Left ventricle myocardium inferior (tissue), 1 donor: ENCODE data around the gene SFXN5. TPM values are rescaled to one million over a fixed set of nuclear protein-coding genes. Genes with fewer than 3 reads are reported as not detected.

Experiments used
- DNase-seq: peaks from one replicate; pipeline ENCODE4 v3.0.0-alpha.2; 2020
- H3K27ac ChIP-seq: fragments of 200-600 bp; replicated peaks from 2 replicates; pipeline ENCODE4 v1.8.0; 2021
- H3K27me3 ChIP-seq: fragments of 200-600 bp; 2 replicates; pipeline ENCODE4 v1.8.0; 2021; ENCODE audit warnings: low read depth
- H3K36me3 ChIP-seq: fragments of 200-600 bp; 2 replicates; pipeline ENCODE4 v1.8.0; 2021
- H3K4me1 ChIP-seq: fragments of 200-600 bp; 2 replicates; pipeline ENCODE4 v1.8.0; 2021
- H3K4me3 ChIP-seq: fragments of 200-600 bp; 2 replicates; pipeline ENCODE4 v1.8.0; 2021; ENCODE audit warnings: mild to moderate bottlenecking, moderate library complexity
- H3K9me3 ChIP-seq: fragments of 200-600 bp; replicated peaks from 2 replicates; pipeline ENCODE4 v1.8.0; 2021
- CTCF ChIP-seq: fragments of 200-600 bp; IDR thresholded peaks from 2 replicates; pipeline ENCODE4 v1.8.0; 2021; ENCODE audit warnings: antibody characterized with exemption, mild to moderate bottlenecking, borderline replicate concordance
- intact Hi-C: fragments of 100-400 bp; cut with micrococcal nuclease; formaldehyde crosslinking; loops from one replicate; pipeline ENCODE4 v1.11.0; 2022
- total RNA-seq: library from RNA; stranded (reverse); fragmentation: NEBNext Ultra II Directional; extraction: Animal tissue kit (Norgen Biotek cat#: 25700); gene quantifications from one replicate; pipeline ENCODE4 v1.2.1, GENCODE V29; 2021
- donor health status: DM: no; HTN: yes; CAD: no; lungs with severe emphysema.

The SFXN5 gene
- total RNA-seq, 1 donor from 2014 or later = 9.9 TPM

DNA sequence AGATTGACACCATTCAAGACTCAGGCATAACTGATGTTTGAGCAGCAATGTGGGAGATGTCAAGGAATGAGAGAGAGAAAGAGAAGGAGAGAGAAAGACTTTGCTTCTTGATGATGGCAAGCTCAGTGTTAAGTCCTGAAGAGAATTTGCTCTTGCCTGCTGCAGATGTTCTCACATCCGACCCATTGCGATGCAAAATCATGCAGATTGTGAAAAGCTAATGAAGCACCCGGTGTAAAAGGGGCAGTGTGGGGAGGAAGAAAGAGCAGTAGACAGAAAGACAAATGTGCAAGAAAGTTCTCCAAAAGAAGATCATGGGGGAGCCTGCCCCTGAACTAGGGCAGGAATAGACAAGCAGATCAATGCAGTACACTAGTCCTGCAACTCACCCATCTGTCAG is 96.5 kb downstream of the SFXN5 start:
- Histone ChIP-seq H3K4me3 (no peak overlapping the region), H3K9me3 (no peaks in the 10 kb centered on the region), H3K27ac (no peak overlapping the region), H3K4me1 (peaks cover 19% of the 10 kb centered on the region), H3K36me3 (peaks cover 11% of the 10 kb centered on the region), H3K27me3 (no peaks in the 10 kb centered on the region)
- no peak for DNase-seq
- intact Hi-C loops = loop anchor here (10.0 kb wide), 1 partner anchor 80 kb away; no protein-coding TSS in a partner anchor
- no peak for TF ChIP-seq CTCF

- no peaks in the 10 kb centered on the region for H3K9me3 ChIP-seq
- no peaks in the 10 kb centered on the region for H3K27me3 ChIP-seq
- no peak for TF ChIP-seq CTCF
- H3K4me1 ChIP-seq = peaks cover 13% of the 10 kb centered on the region
- peaks cover 11% of the 10 kb centered on the region for H3K36me3 ChIP-seq
- intact Hi-C loops = loop anchor here (10.0 kb wide), 1 partner anchor 80 kb away; no protein-coding TSS in a partner anchor
- H3K4me3 ChIP-seq = no peak overlapping the region
- no peak overlapping the region for H3K27ac ChIP-seq
- no peak for DNase-seq
These were observed 97.1 kb downstream of the SFXN5 start for GRCh38 chr2:72974436-72974754.

GRCh38 chr2:72973566-72974435 is 97.7 kb downstream of the SFXN5 start:
- no peaks in the 10 kb centered on the region for H3K9me3 ChIP-seq
- peak; percentile 83 for TF ChIP-seq CTCF
- H3K27ac ChIP-seq = no peak overlapping the region
- H3K4me3 ChIP-seq = no peak overlapping the region
- H3K36me3 ChIP-seq = peaks cover 11% of the 10 kb centered on the region
- peaks cover 10% of the 10 kb centered on the region for H3K4me1 ChIP-seq
- no peak for DNase-seq
- H3K27me3 ChIP-seq = no peaks in the 10 kb centered on the region
- intact Hi-C loops = loop anchor here (10.0 kb wide), 1 partner anchor 79 kb away; no protein-coding TSS in a partner anchor

- H3K36me3 ChIP-seq = peaks cover 11% of the 10 kb centered on the region
- no peak for TF ChIP-seq CTCF
- no peak overlapping the region for H3K27ac ChIP-seq
- H3K4me1 ChIP-seq = peaks cover 10% of the 10 kb centered on the region
- H3K4me3 ChIP-seq = no peak overlapping the region
- no peaks in the 10 kb centered on the region for H3K27me3 ChIP-seq
- DNase-seq = no peak
- intact Hi-C loops = loop anchor here (10.0 kb wide), 1 partner anchor 78 kb away; no protein-coding TSS in a partner anchor
- no peaks in the 10 kb centered on the region for H3K9me3 ChIP-seq
These were observed 98.4 kb downstream of the SFXN5 start for GRCh38 chr2:72973137-72973535.

DNA sequence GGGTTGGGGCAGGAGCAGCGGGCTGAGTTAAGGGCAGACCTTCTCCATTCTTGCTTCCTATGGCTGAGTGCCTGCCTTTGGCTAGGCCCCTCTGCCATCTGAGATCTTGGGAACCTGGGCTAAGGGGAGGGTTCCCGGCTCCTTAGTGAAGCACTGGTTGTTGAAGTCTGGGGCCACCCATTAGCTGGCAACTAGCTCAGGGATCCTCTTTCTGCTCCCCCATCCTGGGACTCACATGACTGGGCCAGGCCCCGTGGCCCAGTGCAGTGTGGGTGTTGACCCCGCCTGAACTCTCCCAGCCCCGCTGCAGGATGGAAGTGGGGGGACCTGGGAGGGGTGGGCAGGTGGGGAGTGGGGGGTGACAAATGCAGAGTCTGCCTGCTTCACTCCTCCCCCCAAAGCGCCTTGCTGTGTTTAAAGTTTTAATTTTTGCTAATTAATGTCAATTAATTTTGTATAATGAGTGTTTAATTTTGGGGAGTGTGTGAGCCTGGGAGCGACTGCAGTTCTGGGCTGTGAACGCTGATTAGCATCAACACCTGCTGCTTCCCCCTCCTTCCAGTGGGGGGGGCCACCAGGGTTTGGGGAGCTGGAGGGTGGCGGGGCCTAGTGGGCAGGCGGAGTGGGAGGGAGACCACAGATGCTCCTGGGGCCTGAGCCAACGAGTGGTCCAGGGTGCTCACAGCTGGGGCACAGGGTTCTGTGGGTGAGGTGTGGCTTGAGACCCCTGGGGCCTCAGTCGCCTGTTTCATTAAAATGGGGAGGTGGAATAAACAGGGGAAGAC is 99.0 kb downstream of the SFXN5 start:
- no peak for DNase-seq
- intact Hi-C loops = loop anchor here (10.0 kb wide), 1 partner anchor 78 kb away; no protein-coding TSS in a partner anchor
- no peak for TF ChIP-seq CTCF

More for the DNA sequence above, 99.0 kb downstream of the SFXN5 start:
- no peaks in the 10 kb centered on the region for H3K27me3 ChIP-seq
- H3K36me3 ChIP-seq = peaks cover 11% of the 10 kb centered on the region
- H3K9me3 ChIP-seq = no peaks in the 10 kb centered on the region
- no peak overlapping the region for H3K4me3 ChIP-seq
- no peak overlapping the region for H3K27ac ChIP-seq
- H3K4me1 ChIP-seq = peaks cover 10% of the 10 kb centered on the region
